K562 (cell line): Measurements from ENCODE around the gene AFDN. TPM values are rescaled to one million over a fixed set of nuclear protein-coding genes. Genes with fewer than 3 reads are reported as not detected.

Experiments used
- ATAC-seq: fragments of 200-7000 bp; cut with Tn5 transposase; 3 replicates; pipeline ENCODE4 v1.9.1; 2020; ENCODE audit warnings: moderate library complexity
- BruUV-seq: library from RNA; stranded (reverse); fragments of 400-500 nt; replicated peaks from 2 replicates; lab custom pipeline; 2021; lab: Mats Ljungman, UMichigan
- CTCF ChIA-PET: fragments of 300-600 bp; formaldehyde crosslinking; extraction: SDS; loops from one replicate; lab custom pipeline; 2021; ENCODE audit warnings: low intra/inter-chr PET ratio; lab: Yijun Ruan, JAX
- POLR2A ChIA-PET: fragments of 300-600, 350-650 bp; sonication (Branson Sonifier 250); formaldehyde crosslinking; extraction: SDS; loops from one replicate; lab custom pipeline; 2021; ENCODE audit warnings: antibody characterized with exemption, inconsistent platforms; lab: Yijun Ruan, JAX
- DNase-seq, 4 experiments: peaks; one replicate each; pipeline versions ENCODE4 v3.0.0 to v3.0.0-alpha.2; 2011 to 2018; ENCODE audit warnings: low spot score in 3 of 4, mixed read lengths in 3 of 4; ENCODE audit errors: extremely low read depth in 1 of 4
- FAIRE-seq: peaks from 2 replicates; lab custom pipeline; 2011; peaks lifted over from hg19 to GRCh38; lab: Jason Lieb, UNC
- H2AFZ ChIP-seq: 2 replicates; pipeline ENCODE4 v1.6.0; 2011; ENCODE audit warnings: low read depth, low read length, control low read depth, inconsistent platforms
- H3K27ac ChIP-seq: fragments of 200-600 bp; 3 replicates; pipeline ENCODE4 v1.8.0; 2011; ENCODE audit warnings: low read depth, mild to moderate bottlenecking, control low read depth, inconsistent platforms, low read length, moderate library complexity, mixed read lengths; ENCODE audit errors: extremely low read depth
- H3K27me3 ChIP-seq, 2 experiments: fragments of 300-600 bp in 1 of 2; 2 replicates in 1 of 2; 3 replicates in 1 of 2; pipeline versions ENCODE4 v1.6.0 to v1.8.0; 2011; ENCODE audit warnings: inconsistent platforms in 2 of 2, low read length in 2 of 2, mild to moderate bottlenecking in 1 of 2, mixed read lengths in 1 of 2, moderate library complexity in 1 of 2; ENCODE audit not compliant: control insufficient read depth in 2 of 2, insufficient read depth in 2 of 2
- H3K36me3 ChIP-seq: fragments of 300-600 bp; 3 replicates; pipeline ENCODE4 v1.8.0; 2011; ENCODE audit warnings: mild to moderate bottlenecking, low read length, inconsistent platforms; ENCODE audit not compliant: control insufficient read depth, insufficient read depth
- H3K4me1 ChIP-seq, 2 experiments: fragments of 200-600 bp in 1 of 2; replicated peaks in 1 of 2; 2 replicates in 1 of 2; 3 replicates in 1 of 2; pipeline versions ENCODE4 v1.5.1 to v1.8.0; 2011; ENCODE audit warnings: inconsistent platforms in 2 of 2, low read length in 2 of 2, mild to moderate bottlenecking in 1 of 2, mixed read lengths in 1 of 2, moderate library complexity in 1 of 2; ENCODE audit not compliant: control insufficient read depth in 2 of 2, insufficient read depth in 2 of 2
- H3K4me2 ChIP-seq: 2 replicates; pipeline ENCODE4 v1.6.1; 2011; ENCODE audit warnings: low read length, control low read depth, inconsistent platforms, mixed read lengths; ENCODE audit not compliant: insufficient read depth
- H3K4me3 ChIP-seq: fragments of 200-600 bp; sonication (generic), shearing (Covaris generic); 2 replicates; pipeline ENCODE4 v1.5.1; 2016; ENCODE audit warnings: control low read depth, inconsistent platforms
- H3K79me2 ChIP-seq: fragments of 200-600 bp; 3 replicates; pipeline ENCODE4 v1.8.0; 2011; ENCODE audit warnings: low read length, inconsistent platforms; ENCODE audit not compliant: control insufficient read depth, insufficient read depth
- H3K9ac ChIP-seq, 2 experiments: 2 replicates each; pipeline versions ENCODE4 v1.6.0 to v1.6.1; 2011; ENCODE audit warnings: low read depth in 2 of 2, low read length in 2 of 2, control low read depth in 1 of 2, inconsistent platforms in 1 of 2, mild to moderate bottlenecking in 1 of 2, mixed read lengths in 1 of 2; ENCODE audit not compliant: insufficient read depth in 1 of 2
- H3K9me1 ChIP-seq: one replicate; pipeline ENCODE4 v1.6.0; 2011; ENCODE audit warnings: inconsistent platforms, mild to moderate bottlenecking, low read length, moderate library complexity; ENCODE audit not compliant: control insufficient read depth, insufficient read depth
- H3K9me3 ChIP-seq: replicated peaks from 2 replicates; pipeline ENCODE4 v1.5.1; 2011; ENCODE audit warnings: low read depth, low read length, inconsistent platforms; ENCODE audit not compliant: control insufficient read depth, insufficient read depth
- H4K20me1 ChIP-seq: replicated peaks from 2 replicates; pipeline ENCODE4 v1.6.1; 2011; ENCODE audit warnings: low read length, inconsistent platforms, mixed read lengths; ENCODE audit not compliant: control insufficient read depth, insufficient read depth
- CREBBP ChIP-seq: IDR thresholded peaks from one replicate; pipeline ENCODE4 v1.6.1; 2012; ENCODE audit warnings: low read depth, mild to moderate bottlenecking, control low read depth, inconsistent platforms, low read length
- CTBP1 ChIP-seq: fragments of 450-650 bp; IDR thresholded peaks from 2 replicates; pipeline ENCODE4 v1.6.1; 2016; ENCODE audit warnings: borderline replicate concordance
- GABPB2 ChIP-seq: fragments of 250-450 bp; sonication (Bioruptor Pico); conservative IDR thresholded peaks from 2 replicates; pipeline ENCODE4 v1.5.1; 2021; ENCODE audit warnings: mild to moderate bottlenecking
- MTF1 ChIP-seq: fragments of 250-450 bp; sonication (Bioruptor Pico); IDR thresholded peaks from 2 replicates; pipeline ENCODE4 v1.9.0; 2021; ENCODE audit warnings: moderate library complexity, mild to moderate bottlenecking, inconsistent platforms, borderline replicate concordance
- NFIX ChIP-seq: fragments of 250-450 bp; sonication (Bioruptor Pico); IDR thresholded peaks from 2 replicates; pipeline ENCODE4 v1.4.0; 2020; ENCODE audit warnings: low read depth, mild to moderate bottlenecking, moderate library complexity
- NFXL1 ChIP-seq: fragments of 450-650 bp; formaldehyde crosslinking; IDR thresholded peaks from 2 replicates; pipeline ENCODE4 v1.4.0; 2021; ENCODE audit warnings: mild to moderate bottlenecking
- NFYB ChIP-seq: IDR thresholded peaks from 2 replicates; pipeline ENCODE4 v1.6.1; 2011; ENCODE audit warnings: mild to moderate bottlenecking, moderate library complexity; ENCODE audit not compliant: insufficient read length; ENCODE audit errors: extremely low read depth
- NR2F6 ChIP-seq: fragments of 450-650 bp; formaldehyde crosslinking; IDR thresholded peaks from 2 replicates; pipeline ENCODE4 v1.4.0; 2020; ENCODE audit warnings: mild to moderate bottlenecking
- PHF8 ChIP-seq: fragments of 200-600 bp; sonication (generic); IDR thresholded peaks from 2 replicates; pipeline ENCODE4 v1.6.1; 2012; ENCODE audit warnings: mixed run types, mild to moderate bottlenecking, inconsistent platforms, low read length, moderate library complexity, borderline replicate concordance
- RCOR1 ChIP-seq, 2 experiments: IDR thresholded peaks; 2 replicates each; pipeline ENCODE4 v1.6.1; 2012; ENCODE audit warnings: low read depth in 2 of 2, low read length in 2 of 2, borderline replicate concordance in 1 of 2, improper control_type of control experiment in 1 of 2
- YBX1 ChIP-seq: fragments of 450-650 bp; IDR thresholded peaks from 2 replicates; pipeline ENCODE4 v1.7.1; 2016; ENCODE audit warnings: mild to moderate bottlenecking
- ZNF12 ChIP-seq: sonication (generic); formaldehyde crosslinking; IDR thresholded peaks from 2 replicates; pipeline ENCODE4 v1.4.0; 2020; ENCODE audit warnings: mild to moderate bottlenecking, missing genetic modification reagents
- ZNF444 ChIP-seq: fragments of 250-450 bp; sonication (Bioruptor Pico); IDR thresholded peaks from 2 replicates; pipeline ENCODE4 v1.4.0; 2020; ENCODE audit warnings: mild to moderate bottlenecking, moderate library complexity
- WGBS: fragments of 100-300 bp; shearing (Covaris generic); methylation state at CpG from one replicate; pipeline ENCODE4 v1.1.6; 2016; ENCODE audit warnings: low coverage, mixed read lengths; ENCODE audit not compliant: insufficient coverage; ENCODE audit errors: missing lambda C conversion rate; 5-methylcytosine and 5-hydroxymethylcytosine counted together
- in situ Hi-C: fragments of 300-500 bp; cut with MboI; formaldehyde crosslinking; loops from 4 replicates; pipeline ENCODE4 v1.15.0; 2018; ENCODE audit warnings: inconsistent platforms, mixed read lengths
- intact Hi-C: fragments of 100-400 bp; cut with micrococcal nuclease; formaldehyde crosslinking; loops from 2 replicates; pipeline ENCODE4 v1.14.2; 2022
- polyA plus RNA-seq, 8 experiments: library from polyadenylated mRNA; depleted of rRNA in 4 of 8; stranded (reverse) in 5 of 8; unstranded in 3 of 8; fragments of >200 nt; fragmentation: Nextera tagmentation in 2 of 8; fragmentation: Illumina TruSeq in 1 of 8; extraction: Ambion mirVana in 2 of 8; extraction: Trizol in 1 of 8; gene quantifications; 2 replicates each; pipeline versions ENCODE4 v1.2.1 to v1.2.3, GENCODE V29; 2011 to 2014; ENCODE audit warnings: inconsistent platforms in 1 of 8, missing spikeins in 1 of 8
- total RNA-seq, 7 experiments: library from RNA; depleted of rRNA in 6 of 7; stranded (reverse); fragments of >200 nt in 6 of 7; fragmentation: Illumina TruSeq in 2 of 7; extraction: Trizol in 2 of 7; gene quantifications; 2 replicates each; pipeline versions ENCODE4 v1.2.1 to v1.2.3, GENCODE V29; 2011 to 2021; ENCODE audit warnings: low replicate concordance in 1 of 7
- TF ChIP-seq, protein P1 (sequence below): fragments of 250-450 bp; sonication (Bioruptor Pico); IDR thresholded peaks from 2 replicates; pipeline ENCODE4 v1.9.0; 2021; ENCODE audit warnings: mild to moderate bottlenecking, inconsistent platforms

The AFDN gene
- total and polyA plus RNA-seq, 9 of the 15 experiments (the other 6 are each of a cell fraction or from before 2014, with no cell fraction given) = 7.2 to 129 (median 105) TPM

DNA sequence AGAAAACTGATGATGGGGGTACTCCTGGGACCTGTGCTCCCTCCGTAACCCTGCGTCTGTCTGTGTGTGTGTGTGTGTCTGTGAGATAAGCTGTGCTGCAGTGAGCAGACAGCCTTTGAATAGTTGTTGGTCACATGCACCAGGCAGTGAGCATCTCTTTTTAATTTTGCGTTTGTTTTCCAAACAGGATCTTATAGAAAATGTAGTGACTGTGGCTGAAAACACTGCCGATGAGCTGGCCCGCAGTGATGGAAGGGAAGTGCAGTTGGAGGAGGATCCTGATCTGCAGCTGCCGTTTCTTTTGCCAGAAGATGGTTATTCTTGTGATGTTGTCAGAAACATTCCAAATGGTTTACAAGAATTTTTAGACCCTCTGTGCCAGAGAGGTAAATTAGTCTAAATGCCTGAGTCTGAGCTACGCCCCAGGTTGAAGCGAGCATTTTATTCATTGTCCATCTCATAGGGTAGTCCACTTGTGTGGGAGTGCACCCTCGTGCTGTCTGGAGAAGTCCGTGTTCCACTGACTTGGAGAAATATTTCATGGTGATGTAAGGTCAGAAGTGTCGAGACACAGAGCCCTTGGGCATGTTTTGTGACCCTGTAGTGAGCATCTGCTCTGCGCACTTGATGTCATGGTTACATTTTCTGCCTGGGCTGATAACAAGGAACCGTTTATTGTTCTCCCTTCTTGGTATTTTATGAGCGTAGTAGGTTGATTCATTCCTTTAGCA is 92.0 kb downstream of the AFDN start:
- no peaks in the 10 kb centered on the region for H3K27me3 ChIP-seq
- TF ChIP-seq MTF1 (CRISPR knock-in tag) = no peak
- TF ChIP-seq ZNF12 (CRISPR knock-in tag) = no peak
- no peak for TF ChIP-seq YBX1
- TF ChIP-seq, protein P1, sequence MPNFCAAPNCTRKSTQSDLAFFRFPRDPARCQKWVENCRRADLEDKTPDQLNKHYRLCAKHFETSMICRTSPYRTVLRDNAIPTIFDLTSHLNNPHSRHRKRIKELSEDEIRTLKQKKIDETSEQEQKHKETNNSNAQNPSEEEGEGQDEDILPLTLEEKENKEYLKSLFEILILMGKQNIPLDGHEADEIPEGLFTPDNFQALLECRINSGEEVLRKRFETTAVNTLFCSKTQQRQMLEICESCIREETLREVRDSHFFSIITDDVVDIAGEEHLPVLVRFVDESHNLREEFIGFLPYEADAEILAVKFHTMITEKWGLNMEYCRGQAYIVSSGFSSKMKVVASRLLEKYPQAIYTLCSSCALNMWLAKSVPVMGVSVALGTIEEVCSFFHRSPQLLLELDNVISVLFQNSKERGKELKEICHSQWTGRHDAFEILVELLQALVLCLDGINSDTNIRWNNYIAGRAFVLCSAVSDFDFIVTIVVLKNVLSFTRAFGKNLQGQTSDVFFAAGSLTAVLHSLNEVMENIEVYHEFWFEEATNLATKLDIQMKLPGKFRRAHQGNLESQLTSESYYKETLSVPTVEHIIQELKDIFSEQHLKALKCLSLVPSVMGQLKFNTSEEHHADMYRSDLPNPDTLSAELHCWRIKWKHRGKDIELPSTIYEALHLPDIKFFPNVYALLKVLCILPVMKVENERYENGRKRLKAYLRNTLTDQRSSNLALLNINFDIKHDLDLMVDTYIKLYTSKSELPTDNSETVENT (CRISPR knock-in tag) = no peak
- TF ChIP-seq NFIX (CRISPR knock-in tag) = no peak
- no peak for TF ChIP-seq ZNF444 (CRISPR knock-in tag)
- TF ChIP-seq CTBP1 = no peak
- no peak for TF ChIP-seq RCOR1 (IDR thresholded peaks at IDR 0.05; ENCODE audit: borderline replicate concordance in 1 of 2, low read depth in 2 of 2, low read length in 2 of 2)
- TF ChIP-seq NFXL1 = no peak
- no peak for TF ChIP-seq PHF8
- TF ChIP-seq GABPB2 = no peak
- no peak for TF ChIP-seq NR2F6
- TF ChIP-seq NFYB = no peak
- TF ChIP-seq CREBBP = no peak
- TF ChIP-seq, all 486 proteins: peak for 0
- Histone ChIP-seq H3K9me1 (peaks cover 7% of the 10 kb centered on the region), H3K27ac (no peak overlapping the region), H3K4me2 (no peak overlapping the region), H3K9me3 (no peaks in the 10 kb centered on the region), H2AFZ (no peak overlapping the region), H3K79me2 (no peaks in the 10 kb centered on the region), H4K20me1 (no peaks in the 10 kb centered on the region), H3K36me3 (peaks cover 89% of the 10 kb centered on the region; the same call in 2 of the 3 replicates), H3K9ac (no peak overlapping the region), H3K4me3 (no peak overlapping the region), H3K4me1 (no peaks in the 10 kb centered on the region)
- ATAC-seq (no peak), FAIRE-seq (no peak), DNase-seq (no peak)
- 83% methylated on average over 14 of the region's 14 CpGs for WGBS
- BruUV-seq = no TSS peak
- ChIA-PET POLR2A (no interaction called here), CTCF (no interaction called here)
- intact Hi-C loops = no loop called here
- in situ Hi-C loops = no loop called here
